ENCODE results near the gene TRIM63. TPM values are rescaled to one million over a fixed set of nuclear protein-coding genes. Genes with fewer than 3 reads are reported as not detected.

Gene TRIM63
- total RNA-seq, 2 experiments from 2014 or later, result not detected

DNA sequence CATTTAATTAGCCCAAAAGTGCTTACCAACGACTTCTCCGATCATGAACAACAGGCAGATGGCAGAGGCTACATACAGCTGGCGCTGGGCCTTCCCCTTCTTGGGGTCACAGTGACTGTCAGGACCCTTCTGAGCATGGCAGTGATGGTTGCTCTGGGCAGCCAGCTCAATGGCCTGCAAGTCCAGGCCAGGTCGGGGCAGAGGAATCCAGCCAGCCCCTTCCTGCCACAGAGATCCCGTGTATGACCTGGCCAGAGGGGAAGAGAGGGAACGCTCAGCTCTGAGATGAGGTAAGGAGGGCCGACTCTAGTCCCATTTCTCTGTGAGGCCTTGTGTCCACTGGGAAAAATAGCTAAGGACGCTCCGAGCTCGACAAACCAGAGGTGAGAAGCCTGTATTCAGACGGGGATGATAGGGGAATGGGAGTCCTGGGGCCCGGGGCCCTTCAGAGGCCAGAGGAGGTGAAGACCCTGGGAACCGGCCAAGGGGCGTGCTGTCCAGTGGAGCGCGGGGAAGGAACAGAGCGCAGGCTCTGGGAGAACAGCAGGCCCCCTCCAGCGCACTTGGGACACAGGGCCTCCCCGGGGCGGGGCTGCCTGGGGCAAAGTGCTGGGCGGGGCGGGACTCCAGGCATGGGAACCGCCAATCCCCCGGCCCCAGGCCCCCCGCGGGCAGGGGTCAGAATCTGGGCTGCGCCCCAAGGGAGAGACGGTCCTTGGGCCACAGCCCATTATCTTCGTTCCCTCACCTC lies 22.3 kb downstream of the TRIM63 start:
- Histone ChIP-seq H3K79me2 (ENCODE audit: insufficient read depth, low read depth, low read length) (no peaks in the 10 kb centered on the region), H3K4me3 (ENCODE audit: low read depth, low read length, poor library complexity, severe bottlenecking) (no peak overlapping the region), H3K36me3 (ENCODE audit: insufficient read depth, low read length) (no peaks in the 10 kb centered on the region), H3K4me1 (ENCODE audit: insufficient read depth, low read length, poor library complexity, severe bottlenecking) (no peaks in the 10 kb centered on the region), H3K9me2 (ENCODE audit: insufficient read depth, low read length) (no peaks in the 10 kb centered on the region), H3K27ac (ENCODE audit: low read depth, low read length, poor library complexity, severe bottlenecking) (no peak overlapping the region), H2AFZ (ENCODE audit: low read length) (no peak overlapping the region), H4K20me1 (ENCODE audit: insufficient read depth, low read length) (no peaks in the 10 kb centered on the region), H3K4me2 (ENCODE audit: low read length) (no peak overlapping the region), H3K9me3 (ENCODE audit: low read length) (no peaks in the 10 kb centered on the region)
- intact Hi-C loops (cut with micrococcal nuclease; ENCODE audit: unreplicated experiment), result no loop called here
- no peak for DNase-seq (ENCODE audit: low spot score)
- BruUV-seq (replicated peaks), result no TSS peak
- ChIA-PET CTCF (ENCODE audit: unreplicated experiment) (no interaction called here), POLR2A (interaction anchor here (0.6 kb wide), 1 partner anchor 600 kb away, joined by 4 read pairs; no protein-coding TSS in a partner anchor)
- TF ChIP-seq EZH2phosphoT487 (IDR thresholded peaks at IDR 0.05; ENCODE audit: borderline replicate concordance, low read depth, low read length), result no peak
- TF ChIP-seq, protein P1, sequence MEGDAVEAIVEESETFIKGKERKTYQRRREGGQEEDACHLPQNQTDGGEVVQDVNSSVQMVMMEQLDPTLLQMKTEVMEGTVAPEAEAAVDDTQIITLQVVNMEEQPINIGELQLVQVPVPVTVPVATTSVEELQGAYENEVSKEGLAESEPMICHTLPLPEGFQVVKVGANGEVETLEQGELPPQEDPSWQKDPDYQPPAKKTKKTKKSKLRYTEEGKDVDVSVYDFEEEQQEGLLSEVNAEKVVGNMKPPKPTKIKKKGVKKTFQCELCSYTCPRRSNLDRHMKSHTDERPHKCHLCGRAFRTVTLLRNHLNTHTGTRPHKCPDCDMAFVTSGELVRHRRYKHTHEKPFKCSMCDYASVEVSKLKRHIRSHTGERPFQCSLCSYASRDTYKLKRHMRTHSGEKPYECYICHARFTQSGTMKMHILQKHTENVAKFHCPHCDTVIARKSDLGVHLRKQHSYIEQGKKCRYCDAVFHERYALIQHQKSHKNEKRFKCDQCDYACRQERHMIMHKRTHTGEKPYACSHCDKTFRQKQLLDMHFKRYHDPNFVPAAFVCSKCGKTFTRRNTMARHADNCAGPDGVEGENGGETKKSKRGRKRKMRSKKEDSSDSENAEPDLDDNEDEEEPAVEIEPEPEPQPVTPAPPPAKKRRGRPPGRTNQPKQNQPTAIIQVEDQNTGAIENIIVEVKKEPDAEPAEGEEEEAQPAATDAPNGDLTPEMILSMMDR (conservative IDR thresholded peaks at IDR 0.05; ENCODE audit: low read length), result no peak

- Histone ChIP-seq H2AFZ (ENCODE audit: low read length) (no peak overlapping the region), H3K27ac (ENCODE audit: low read depth, low read length, poor library complexity, severe bottlenecking) (no peak overlapping the region), H3K79me2 (ENCODE audit: insufficient read depth, low read depth, low read length) (no peaks in the 10 kb centered on the region), H4K20me1 (ENCODE audit: insufficient read depth, low read length) (no peaks in the 10 kb centered on the region), H3K4me1 (ENCODE audit: insufficient read depth, low read length, poor library complexity, severe bottlenecking) (no peaks in the 10 kb centered on the region), H3K4me2 (ENCODE audit: low read length) (no peak overlapping the region), H3K4me3 (ENCODE audit: low read depth, low read length, poor library complexity, severe bottlenecking) (no peak overlapping the region), H3K9me2 (ENCODE audit: insufficient read depth, low read length) (no peaks in the 10 kb centered on the region), H3K36me3 (ENCODE audit: insufficient read depth, low read length) (no peaks in the 10 kb centered on the region), H3K9me3 (ENCODE audit: low read length) (no peaks in the 10 kb centered on the region)
- CTCF ChIA-PET (ENCODE audit: unreplicated experiment), result no interaction called here
- BruUV-seq (replicated peaks), result no TSS peak
- POLR2A ChIA-PET, result no interaction called here
- TF ChIP-seq, protein P1 (conservative IDR thresholded peaks at IDR 0.05; ENCODE audit: low read length), result no peak
- TF ChIP-seq EZH2phosphoT487 (IDR thresholded peaks at IDR 0.05; ENCODE audit: borderline replicate concordance, low read depth, low read length), result no peak
- intact Hi-C loops (cut with micrococcal nuclease; ENCODE audit: unreplicated experiment), result no loop called here
- DNase-seq (ENCODE audit: low spot score), result no peak
Observed at GRCh38 chr1:26044414-26044813, 23.0 kb downstream of the TRIM63 start.

DNA sequence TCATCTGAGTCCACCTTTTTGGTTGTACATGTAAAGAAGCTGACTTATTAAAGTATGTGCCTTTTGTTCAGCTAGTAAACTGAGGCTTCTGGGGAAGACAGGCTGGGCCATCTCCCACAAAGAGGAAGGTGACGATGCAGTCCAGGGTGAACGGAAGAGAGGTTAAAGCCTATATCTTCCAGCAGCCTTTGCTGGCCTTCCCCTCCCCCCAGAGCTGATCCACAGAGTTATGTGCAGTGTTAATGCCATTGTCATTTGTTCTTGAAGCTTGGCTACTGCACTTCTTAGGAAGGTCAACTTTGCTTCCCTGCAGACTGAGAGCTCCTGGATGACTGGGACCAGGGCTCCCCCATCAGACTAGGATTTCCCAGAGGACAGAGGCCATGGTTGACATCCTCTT lies 23.7 kb downstream of the TRIM63 start:
- no peak for DNase-seq (ENCODE audit: low spot score)
- H3K9me2 ChIP-seq (ENCODE audit: insufficient read depth, low read length), result no peaks in the 10 kb centered on the region
- H3K79me2 ChIP-seq (ENCODE audit: insufficient read depth, low read depth, low read length), result no peaks in the 10 kb centered on the region
- H3K9me3 ChIP-seq (ENCODE audit: low read length), result no peaks in the 10 kb centered on the region
- H2AFZ ChIP-seq (ENCODE audit: low read length), result no peak overlapping the region
- no peak for TF ChIP-seq EZH2phosphoT487 (IDR thresholded peaks at IDR 0.05; ENCODE audit: borderline replicate concordance, low read depth, low read length)
- TF ChIP-seq, protein P1 (conservative IDR thresholded peaks at IDR 0.05; ENCODE audit: low read length), result no peak
- no peak overlapping the region for H3K4me2 ChIP-seq (ENCODE audit: low read length)
- no peak overlapping the region for H3K4me3 ChIP-seq (ENCODE audit: low read depth, low read length, poor library complexity, severe bottlenecking)
- ChIA-PET POLR2A (no interaction called here), CTCF (ENCODE audit: unreplicated experiment) (no interaction called here)
- H3K36me3 ChIP-seq (ENCODE audit: insufficient read depth, low read length), result no peaks in the 10 kb centered on the region
- no peaks in the 10 kb centered on the region for H4K20me1 ChIP-seq (ENCODE audit: insufficient read depth, low read length)
- BruUV-seq (replicated peaks), result no TSS peak
- H3K4me1 ChIP-seq (ENCODE audit: insufficient read depth, low read length, poor library complexity, severe bottlenecking), result no peaks in the 10 kb centered on the region
- H3K27ac ChIP-seq (ENCODE audit: low read depth, low read length, poor library complexity, severe bottlenecking), result no peak overlapping the region
- intact Hi-C loops (cut with micrococcal nuclease; ENCODE audit: unreplicated experiment), result no loop called here

All from OCI-LY7 (cell line).